GM12892 (cell line): ENCODE data around the gene KCNIP3.

Source experiments
- POLR2A ChIP-seq: IDR thresholded peaks from 2 replicates; pipeline ENCODE4 v1.6.1; 2011; ENCODE audit warnings: low read depth, low read length, control low read depth
- POLR2AphosphoS5 ChIP-seq: IDR thresholded peaks from 2 replicates; pipeline ENCODE4 v1.6.1; 2011; ENCODE audit warnings: low read depth, low read length, control low read depth
- TAF1 ChIP-seq: IDR thresholded peaks from 2 replicates; pipeline ENCODE4 v1.6.1; 2011; ENCODE audit warnings: low read depth, mild to moderate bottlenecking, control low read depth, low read length, borderline replicate concordance

GRCh38 chr2:95265182-95265581 lies 32.0 kb upstream of the KCNIP3 start:
- no peak for TF ChIP-seq POLR2A
- no peak for TF ChIP-seq TAF1
- TF ChIP-seq POLR2AphosphoS5 = no peak
